Activated naive CD4-positive, alpha-beta T cell treated with anti-CD3 and anti-CD28 coated beads, Interleukin-2, amount 50 U/mL, for 16 hours (primary cell): Measurements from ENCODE around the gene PTPRR.

Experiments
- DNase-seq: peaks from one replicate; pipeline ENCODE4 v3.0.0-alpha.2; 2020

The PTPRR gene

GRCh38 chr12:70910666-70911065 lies 9.9 kb downstream of the PTPRR start:
- DNase-seq, result no peak

DNA sequence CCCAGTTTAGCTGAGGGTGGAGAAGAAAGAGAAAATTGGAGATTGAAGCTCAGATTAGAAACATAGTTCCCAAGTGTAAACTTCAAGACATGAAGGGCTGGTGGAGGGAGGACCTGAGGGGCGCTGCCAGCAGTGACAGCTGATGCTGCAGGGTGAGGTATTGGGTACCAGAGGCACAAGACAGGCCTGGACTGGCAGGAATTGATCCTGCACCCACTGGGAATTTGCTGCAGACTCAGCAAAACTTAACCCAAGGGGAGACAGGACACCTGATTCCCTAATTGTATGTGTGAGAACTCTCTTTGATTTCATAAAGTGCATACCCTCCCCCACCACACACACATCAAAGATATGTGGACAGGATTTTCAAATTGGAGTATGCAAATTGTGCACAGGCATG lies 11.6 kb downstream of the PTPRR start:
- DNase-seq, result no peak

GRCh38 chr12:70907412-70907811 lies 13.1 kb downstream of the PTPRR start:
- DNase-seq, result no peak

DNA sequence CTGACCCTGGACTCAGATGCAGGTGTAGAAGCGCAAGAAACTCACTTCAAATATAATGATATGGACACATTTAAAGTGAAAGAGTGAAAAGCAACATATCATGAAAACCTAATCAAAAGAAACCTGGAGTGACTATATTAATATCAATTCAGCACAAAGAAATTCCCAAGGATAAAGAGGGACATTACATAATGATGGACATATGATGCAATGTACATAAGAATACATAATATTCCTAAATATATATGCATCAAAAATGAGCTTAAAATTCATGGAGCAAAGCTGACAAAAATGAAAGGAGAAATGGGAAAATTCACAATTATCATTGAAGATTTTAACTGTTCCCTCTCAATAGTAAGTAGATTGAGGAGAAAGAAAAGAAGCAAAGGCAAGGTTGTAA lies 24.6 kb downstream of the PTPRR start:
- no peak for DNase-seq

- no peak for DNase-seq
Measured at GRCh38 chr12:70892593-70892992, 27.9 kb downstream of the PTPRR start.

DNA sequence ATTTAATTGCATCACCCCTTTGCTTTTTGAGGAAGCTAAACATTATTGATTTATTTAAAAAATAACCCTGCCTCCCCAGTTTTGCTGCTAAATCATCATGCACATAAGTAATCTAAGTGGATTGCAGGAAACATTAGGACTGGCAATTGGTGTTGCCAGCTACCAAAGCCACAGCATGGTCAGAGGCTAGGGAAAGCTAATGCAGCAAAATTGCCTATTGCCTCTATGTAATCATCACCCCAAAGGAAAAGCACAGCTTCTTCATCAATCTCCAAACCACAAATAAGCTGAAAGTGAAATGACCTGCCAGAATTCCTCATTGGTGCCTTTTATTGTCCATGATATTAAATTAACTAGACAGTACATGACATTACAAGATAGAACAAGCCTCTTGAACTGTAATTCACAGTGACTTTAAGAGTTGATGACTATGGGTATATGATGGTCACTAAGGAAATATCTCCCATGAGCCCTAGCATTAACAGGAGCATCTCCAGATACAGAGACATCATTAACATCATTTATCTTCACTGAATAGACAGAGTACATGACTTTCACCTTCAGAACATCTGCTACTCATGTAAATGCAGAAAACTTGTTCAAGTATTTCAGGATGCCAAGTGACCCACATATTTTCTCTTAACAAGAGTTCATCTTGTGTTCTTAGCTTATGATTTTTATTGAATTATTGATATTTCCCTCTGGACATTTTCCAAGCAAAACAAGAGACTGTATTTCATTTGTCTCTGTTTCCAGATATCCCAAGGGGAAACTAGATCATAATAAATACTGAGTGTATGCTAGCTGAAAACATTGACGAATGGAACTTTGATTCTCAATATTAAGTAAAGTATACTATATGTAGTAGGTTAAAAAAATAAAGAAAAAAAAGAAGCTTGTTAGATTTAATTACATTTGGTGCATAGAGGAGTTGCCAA lies 29.4 kb downstream of the PTPRR start:
- DNase-seq, result no peak

DNA sequence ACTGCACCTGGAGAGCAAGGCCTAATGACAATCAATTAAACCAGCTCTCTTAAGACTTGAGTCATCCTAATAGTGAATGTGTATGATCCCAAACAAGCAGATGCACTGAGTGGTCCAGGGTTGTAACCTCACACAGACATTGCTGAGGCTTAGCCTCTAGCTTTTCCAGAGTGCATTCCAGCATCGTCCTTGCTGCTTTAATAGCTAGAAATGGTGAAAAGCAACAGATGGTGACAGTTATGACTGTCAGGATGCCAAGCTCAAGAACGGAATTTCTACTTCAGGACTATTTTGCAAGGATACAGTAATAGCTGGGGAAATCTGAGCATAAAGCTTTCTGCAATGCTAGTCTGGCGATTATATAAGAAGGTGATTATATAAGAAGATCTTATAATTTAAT lies 34.6 kb downstream of the PTPRR start:
- DNase-seq, result no peak

DNA sequence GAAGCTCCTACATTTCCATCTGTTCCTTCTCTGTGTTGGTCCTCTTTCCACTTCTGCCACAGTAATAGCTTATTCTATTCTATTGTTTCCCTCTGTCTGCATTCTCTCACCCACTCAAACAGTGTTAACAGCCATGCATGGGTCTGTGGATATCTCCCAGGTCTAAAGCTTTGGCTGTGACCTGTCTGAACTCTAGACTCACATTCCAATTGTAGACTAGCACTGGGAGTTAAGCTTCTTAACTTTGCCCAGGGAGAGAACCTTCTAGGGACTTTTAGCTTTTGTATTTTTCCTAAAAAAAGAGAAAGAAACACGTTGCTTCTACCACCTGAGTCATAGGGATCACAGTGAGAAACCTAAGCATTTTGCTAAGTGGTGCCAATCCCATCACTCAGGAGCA lies 36.7 kb downstream of the PTPRR start:
- no peak for DNase-seq

- no peak for DNase-seq
Measured at GRCh38 chr12:70880744-70881143, 39.8 kb downstream of the PTPRR start.

DNA sequence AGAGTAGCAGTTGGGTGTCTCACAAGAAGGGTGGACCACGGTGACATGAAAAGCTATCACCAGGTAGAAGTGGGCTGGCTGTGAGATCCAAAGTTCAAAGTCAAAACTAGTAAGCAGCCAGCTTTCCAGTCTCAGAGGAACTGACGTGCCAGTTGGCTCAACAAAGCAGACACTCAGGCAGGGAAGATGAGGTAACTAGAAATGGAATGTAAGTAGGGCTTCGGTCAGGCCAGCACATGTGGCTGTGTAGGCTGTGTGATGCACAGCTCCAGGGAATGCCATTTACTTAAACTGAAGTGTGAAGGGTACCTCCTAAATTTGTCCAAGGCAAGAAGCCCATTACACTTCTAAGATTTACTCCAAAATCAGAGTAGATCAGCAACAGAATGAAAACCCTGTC lies 43.6 kb downstream of the PTPRR start:
- DNase-seq, result no peak

GRCh38 chr12:70875628-70876027 lies 44.9 kb downstream of the PTPRR start:
- DNase-seq, result no peak

DNA sequence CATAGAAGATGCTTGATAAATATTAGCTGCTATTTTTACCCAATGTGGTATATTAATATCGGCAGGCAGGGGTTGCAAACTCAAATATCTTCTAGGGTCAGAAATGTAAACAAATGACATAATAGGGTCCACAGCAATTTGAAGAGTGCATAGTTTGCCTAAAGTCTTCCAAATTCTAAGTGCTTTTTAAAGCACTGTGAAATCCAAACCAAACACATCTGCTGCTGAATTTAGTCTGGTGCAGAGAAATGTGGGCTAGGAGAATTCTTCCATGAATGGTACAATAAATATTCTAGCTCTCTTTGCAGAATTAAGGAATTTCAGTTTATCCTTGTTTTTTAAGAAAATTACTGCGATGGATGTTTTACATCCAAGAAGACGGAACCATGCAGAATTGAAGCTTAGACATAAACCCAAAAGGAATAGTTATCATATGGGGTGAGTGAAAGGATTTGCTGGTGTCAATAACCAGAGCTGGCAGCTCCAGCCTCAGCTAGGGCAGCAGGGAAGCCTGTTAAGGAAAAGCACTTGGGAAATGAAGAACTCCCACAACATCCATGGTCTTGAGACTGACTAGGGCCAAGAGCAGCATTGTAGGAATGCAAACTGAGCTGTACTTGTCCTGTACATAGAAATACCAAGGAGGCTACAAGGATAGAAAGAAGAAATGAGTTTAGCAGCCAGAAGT lies 65.5 kb downstream of the PTPRR start:
- no peak for DNase-seq

- no peak for DNase-seq
Measured at GRCh38 chr12:70854138-70854537, 66.4 kb downstream of the PTPRR start.

DNA sequence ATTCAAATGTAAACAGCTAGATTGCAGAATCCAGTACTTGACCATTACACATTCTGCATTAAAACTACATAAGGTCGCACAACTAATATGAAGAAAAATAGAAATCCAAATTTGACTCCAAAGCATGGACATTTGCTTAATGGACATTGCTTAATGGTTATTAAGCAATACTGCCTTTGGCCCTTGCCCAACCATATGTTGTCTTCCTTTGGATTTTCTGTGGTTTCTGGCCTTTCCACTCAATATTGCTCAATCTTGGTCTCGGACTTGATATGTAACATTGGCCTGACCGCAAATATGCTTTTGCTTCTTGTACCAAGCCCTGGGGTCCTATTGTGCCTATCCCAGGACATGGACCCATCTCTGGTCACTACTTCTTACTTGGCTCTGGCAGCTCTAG lies 67.2 kb downstream of the PTPRR start:
- DNase-seq, result no peak

DNA sequence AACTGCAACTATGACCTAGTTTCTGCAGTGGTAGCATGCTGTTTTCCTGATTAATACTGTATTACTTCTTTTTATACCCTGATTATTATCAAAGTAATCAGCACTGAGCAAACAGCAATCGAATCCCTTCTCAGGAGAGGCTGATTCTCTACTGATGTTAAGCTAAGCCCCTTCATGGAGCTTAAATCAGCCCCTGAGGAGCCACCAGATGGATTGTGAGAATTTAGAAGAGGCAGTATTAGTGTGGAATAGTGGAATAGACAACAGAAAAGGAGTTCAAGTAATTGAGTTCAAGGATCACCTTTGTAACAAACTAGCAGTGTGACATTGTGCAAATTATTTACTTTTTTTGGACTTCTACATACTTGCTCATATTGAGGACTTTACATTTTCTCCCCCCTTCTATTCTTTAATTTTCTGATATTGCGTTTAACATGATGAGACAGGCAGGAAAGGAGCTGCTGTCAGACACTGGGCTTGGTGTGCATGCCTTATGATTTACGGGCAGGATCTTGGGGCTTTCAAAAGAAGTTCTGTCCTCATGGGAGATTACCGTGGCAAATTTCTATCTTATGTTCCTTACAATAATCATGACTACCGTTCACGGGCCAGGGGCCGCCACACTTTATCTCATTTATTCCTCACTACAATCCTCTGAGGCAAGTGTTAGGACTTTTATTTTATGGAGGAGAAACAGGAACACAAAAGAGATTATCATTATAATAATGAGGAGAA lies 68.0 kb downstream of the PTPRR start:
- DNase-seq, result no peak

DNA sequence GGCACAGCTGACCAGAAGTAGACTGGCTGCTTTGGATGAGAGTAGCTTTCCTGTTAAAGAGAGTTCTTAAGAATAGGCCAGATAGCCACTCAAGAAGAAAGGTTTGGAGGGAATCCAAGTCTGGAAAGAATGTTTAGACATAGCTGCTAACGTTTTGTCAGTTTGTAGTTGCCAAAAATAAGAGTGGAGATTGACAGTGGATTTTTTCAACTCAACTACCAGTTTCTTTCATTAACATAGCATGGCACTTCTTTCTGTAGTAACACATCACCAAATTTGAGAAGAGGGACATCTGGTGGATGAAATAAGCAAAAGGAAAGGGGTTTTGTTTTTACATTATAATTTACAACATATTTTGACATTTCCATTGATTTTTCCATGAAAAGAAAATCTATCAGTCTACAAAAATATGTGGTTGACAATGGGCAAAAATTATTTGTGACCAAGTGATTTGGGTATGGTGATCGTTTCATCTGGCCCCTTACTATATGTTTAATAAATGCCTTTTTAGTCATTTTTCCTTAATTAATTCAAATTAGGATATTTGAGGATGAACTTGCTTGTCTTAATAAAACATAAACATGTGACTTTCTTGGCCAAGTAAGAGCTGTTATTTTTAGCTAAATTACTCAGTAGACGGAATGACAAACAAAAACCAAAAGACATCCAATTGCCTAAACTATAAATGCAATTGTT lies 71.1 kb downstream of the PTPRR start:
- no peak for DNase-seq

DNA sequence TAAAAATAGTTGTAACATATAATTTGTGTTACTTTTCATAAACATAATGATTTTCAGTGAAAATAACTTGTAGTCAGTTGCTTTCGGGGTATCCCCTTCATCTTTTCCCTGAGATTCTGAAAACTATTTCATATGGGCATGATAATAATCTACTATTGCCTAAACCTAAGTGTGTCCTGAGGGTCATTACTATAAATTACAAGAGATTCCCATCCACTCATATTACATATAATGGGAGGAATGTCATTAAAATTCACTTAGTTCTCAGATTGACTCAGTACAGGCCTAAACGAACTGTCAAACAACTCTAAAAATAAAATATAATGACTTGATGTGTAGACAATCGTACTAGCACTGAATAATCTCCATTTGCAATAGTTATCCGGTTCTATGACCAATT lies 72.7 kb downstream of the PTPRR start:
- no peak for DNase-seq

GRCh38 chr12:70845268-70845667 lies 75.3 kb downstream of the PTPRR start:
- DNase-seq, result no peak

- DNase-seq, result no peak
Measured at GRCh38 chr12:70843363-70843762, 77.2 kb downstream of the PTPRR start.

DNA sequence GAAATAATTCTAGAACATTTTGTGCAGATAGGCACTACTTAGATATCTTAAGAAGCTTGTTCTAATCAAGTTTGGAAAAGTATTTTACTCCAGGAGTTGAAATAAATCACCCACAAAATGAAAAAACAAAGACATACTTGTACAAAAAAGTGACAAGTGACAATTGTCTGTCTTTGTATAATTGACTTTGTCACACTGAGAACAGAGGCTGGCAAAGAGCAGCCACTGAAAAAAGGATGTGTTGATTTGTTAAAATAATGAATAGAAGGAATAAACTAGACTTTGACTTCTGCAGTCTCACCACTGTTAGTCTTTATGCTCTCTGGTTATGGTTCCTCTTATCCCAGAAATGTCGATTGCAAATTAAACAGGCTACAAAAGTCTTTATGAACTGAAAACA lies 77.6 kb downstream of the PTPRR start:
- DNase-seq, result no peak

GRCh38 chr12:70842136-70842535 lies 78.4 kb downstream of the PTPRR start:
- DNase-seq, result no peak

DNA sequence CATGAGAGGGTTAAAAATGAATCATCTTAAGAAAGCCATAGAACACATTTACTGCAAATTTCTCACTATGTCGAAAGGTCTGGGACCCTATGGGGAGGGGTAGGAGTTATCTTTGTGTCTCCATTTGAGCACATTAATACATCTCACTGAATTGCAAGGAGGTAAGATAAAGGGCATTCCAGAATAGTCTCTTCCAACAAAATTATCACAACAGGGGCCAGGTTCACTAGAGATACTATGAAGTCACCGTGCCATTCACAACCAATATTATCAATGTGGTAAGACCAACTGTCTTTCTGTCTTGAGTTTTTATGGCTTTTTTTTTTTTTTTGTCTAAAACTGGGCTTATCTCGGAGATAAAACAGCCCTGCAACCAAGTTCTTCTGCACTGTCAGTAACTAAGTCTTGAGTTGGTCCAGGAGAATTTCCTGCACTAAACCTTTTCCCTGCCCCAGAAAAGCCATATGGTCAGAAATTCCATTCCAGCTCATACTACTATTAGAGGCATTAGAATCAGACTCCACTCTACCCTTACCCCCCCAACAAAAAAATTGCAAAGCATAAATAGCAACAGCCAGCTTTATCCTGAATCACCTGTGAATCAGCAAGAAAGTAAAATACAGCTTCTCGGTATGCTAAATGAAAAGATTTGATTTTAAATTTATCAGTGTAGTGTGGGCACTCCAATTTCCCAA lies 79.7 kb downstream of the PTPRR start:
- DNase-seq, result no peak
